ENCODE measurements around the gene TRAPPC12.

TRAPPC12 gene

DNA sequence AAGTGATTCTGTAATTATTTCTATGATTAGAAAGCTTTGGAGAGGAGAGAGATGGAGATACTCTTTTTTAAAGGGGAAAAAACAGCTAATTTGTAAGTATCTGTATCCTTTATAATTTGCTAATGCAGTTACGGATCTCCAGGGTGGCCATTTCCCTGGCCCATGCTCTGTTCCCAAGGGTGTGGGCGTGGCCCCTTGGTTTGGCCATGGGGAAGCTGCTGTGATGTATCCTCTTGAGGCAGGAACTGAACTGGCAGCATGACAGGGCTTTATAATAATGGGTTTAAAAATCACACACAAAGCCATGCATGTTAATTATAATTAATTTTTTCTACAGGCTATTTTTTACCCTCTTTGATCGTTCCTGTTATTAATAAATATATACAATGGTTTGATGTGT, 27.0 kb downstream of the TRAPPC12 start:
- DNase-seq (ENCODE audit: insufficient read length, low spot score): no peak
- no peak for TF ChIP-seq CTCF (IDR thresholded peaks at IDR 0.05; ENCODE audit: insufficient read depth, missing control alignments)
- no peak for FAIRE-seq

DNA sequence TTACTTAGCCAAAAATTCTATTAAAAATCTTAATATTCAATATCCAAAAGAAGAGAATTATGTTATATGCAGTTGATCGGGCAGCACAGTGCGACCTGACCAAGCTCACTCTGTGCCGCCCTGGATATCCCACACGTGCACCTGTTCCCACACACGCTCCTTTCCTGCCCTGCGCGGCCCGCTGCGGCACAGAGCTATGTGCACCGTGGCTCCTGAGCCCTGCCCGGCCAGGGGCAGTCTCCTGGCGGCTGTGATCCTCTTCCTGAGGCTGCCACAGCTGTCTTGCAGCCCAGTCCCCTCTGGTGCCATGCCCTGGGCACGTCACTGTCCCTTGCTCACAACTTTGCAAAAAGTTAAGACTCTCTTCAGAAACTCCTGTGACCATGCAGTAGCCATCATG, 29.3 kb downstream of the TRAPPC12 start:
- no peak for TF ChIP-seq CTCF (IDR thresholded peaks at IDR 0.05; ENCODE audit: insufficient read depth, missing control alignments)
- no peak for FAIRE-seq

DNA sequence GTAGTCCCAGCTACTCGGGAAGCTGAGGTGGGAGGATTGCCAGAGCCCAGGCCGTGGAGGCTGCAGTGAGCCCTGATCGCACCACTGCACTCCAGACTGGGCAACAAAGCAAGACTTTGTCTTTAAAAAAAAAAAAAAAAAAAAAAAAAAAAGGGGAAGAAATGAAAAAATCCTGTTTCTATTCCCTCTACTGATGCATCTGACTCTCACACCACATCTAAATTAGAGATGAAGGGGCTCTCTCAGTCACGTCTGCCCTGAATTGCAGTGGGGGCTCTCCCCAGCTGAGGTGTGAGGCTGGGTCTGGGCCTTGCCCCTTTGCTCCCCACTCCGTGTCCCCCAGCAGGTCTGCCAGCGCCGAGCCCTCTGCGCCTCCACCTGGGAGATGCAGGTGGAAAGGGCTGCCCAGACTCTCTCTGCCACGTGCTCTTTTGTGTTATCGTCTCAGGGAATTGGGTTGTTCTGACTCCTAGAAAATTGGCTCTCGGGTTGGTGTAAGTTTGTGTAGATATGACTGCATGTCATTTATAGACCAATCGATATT, 30.2 kb downstream of the TRAPPC12 start:
- FAIRE-seq (no peak), DNase-seq (ENCODE audit: insufficient read length, low spot score) (no peak)
- no peak for TF ChIP-seq CTCF (IDR thresholded peaks at IDR 0.05; ENCODE audit: insufficient read depth, missing control alignments)

More for the DNA sequence above, 29.3 kb downstream of the TRAPPC12 start:
- no peak for DNase-seq (ENCODE audit: insufficient read length, low spot score)

GRCh38 chr2:3411103-3411502, 31.6 kb downstream of the TRAPPC12 start:
- DNase-seq (ENCODE audit: insufficient read length, low spot score) (no peak), FAIRE-seq (no peak)
- no peak for TF ChIP-seq CTCF (IDR thresholded peaks at IDR 0.05; ENCODE audit: insufficient read depth, missing control alignments)

- FAIRE-seq (no peak), DNase-seq (ENCODE audit: insufficient read length, low spot score) (no peak)
- no peak for TF ChIP-seq CTCF (IDR thresholded peaks at IDR 0.05; ENCODE audit: insufficient read depth, missing control alignments)
Observed at GRCh38 chr2:3413697-3414096, 34.2 kb downstream of the TRAPPC12 start.

DNA sequence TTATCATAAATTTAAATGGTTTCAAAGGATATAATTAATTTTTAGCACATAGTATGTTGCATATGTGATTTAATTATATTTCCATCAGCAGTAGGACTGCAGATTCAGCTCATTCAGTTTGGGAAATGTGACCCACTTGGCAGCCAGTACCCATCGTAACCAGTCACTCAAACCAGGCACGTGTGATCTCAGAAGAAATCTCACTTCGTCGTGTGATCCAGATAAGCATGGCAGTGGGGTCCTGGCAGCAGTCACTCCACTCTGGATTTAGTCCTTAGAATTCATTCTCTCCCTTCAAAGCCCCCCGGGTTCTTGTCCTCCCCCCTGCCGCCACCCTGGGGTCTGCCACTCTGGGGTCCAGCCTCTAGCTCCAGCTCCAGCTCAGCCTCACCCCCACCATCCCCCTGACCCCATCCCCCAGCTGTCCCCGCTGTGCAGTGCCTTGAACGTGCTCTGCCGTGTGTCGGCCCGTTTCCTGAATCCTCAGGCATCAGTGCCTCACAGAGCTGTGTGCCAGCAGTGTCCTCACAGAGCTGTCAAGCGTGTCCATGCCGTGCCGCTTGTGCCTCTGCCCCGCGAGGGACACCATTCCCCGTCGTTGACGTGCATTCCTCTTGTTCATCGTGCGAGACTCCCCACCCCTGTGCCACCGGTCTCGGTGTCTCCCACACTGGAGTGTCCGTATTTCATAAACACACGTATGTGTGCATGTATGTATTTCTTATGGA, 34.8 kb downstream of the TRAPPC12 start:
- DNase-seq (ENCODE audit: insufficient read length, low spot score) (no peak), FAIRE-seq (no peak)
- TF ChIP-seq CTCF (IDR thresholded peaks at IDR 0.05; ENCODE audit: insufficient read depth, missing control alignments): no peak

GRCh38 chr2:3418766-3419404, 39.4 kb downstream of the TRAPPC12 start:
- FAIRE-seq (no peak), DNase-seq (ENCODE audit: insufficient read length, low spot score) (no peak)
- no peak for TF ChIP-seq CTCF (IDR thresholded peaks at IDR 0.05; ENCODE audit: insufficient read depth, missing control alignments)
